ENCODE data around the gene PEAK3.
A peak's percentile ranks its signal among the peaks of the same experiment; 100 is the strongest.

The PEAK3 gene

DNA sequence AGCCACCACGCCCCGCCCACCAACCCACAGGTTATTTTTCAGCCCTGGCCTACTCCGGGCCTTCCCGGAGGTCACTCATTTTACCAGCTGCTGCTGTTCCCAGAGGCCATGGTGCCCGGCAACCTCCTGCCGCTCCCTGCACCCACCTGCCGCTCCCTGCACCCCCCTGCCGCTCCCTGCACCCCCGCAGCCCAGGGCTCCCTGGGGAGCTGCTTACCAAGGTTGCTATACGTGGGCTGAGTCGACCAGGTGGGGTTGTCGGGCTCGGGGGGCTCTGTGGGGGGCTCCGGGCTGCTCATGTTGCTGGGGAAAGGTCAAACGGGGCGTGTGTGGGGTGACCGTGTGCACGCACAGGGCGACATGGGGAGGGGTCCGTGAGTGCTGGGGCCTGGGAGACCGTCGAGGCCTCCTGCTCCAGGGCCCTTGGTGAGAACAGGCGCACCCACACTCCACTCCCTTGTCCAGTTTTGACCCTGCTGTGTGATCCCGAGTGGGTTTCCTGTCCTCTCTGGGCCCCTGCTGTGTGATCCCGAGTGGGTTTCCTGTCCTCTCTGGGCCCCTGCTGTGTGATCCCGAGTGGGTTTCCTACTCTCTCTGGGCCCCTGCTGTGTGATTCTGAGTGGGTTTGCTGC lies 1.2 kb downstream of the PEAK3 start:
- TF ChIP-seq, protein P1, sequence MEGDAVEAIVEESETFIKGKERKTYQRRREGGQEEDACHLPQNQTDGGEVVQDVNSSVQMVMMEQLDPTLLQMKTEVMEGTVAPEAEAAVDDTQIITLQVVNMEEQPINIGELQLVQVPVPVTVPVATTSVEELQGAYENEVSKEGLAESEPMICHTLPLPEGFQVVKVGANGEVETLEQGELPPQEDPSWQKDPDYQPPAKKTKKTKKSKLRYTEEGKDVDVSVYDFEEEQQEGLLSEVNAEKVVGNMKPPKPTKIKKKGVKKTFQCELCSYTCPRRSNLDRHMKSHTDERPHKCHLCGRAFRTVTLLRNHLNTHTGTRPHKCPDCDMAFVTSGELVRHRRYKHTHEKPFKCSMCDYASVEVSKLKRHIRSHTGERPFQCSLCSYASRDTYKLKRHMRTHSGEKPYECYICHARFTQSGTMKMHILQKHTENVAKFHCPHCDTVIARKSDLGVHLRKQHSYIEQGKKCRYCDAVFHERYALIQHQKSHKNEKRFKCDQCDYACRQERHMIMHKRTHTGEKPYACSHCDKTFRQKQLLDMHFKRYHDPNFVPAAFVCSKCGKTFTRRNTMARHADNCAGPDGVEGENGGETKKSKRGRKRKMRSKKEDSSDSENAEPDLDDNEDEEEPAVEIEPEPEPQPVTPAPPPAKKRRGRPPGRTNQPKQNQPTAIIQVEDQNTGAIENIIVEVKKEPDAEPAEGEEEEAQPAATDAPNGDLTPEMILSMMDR (conservative IDR thresholded peaks at IDR 0.05; ENCODE audit: low read depth, low read length) = no peak
- no peak for DNase-seq (ENCODE audit: low read depth)
- no peak overlapping the region for H3K4me3 ChIP-seq (ENCODE audit: low read length)

DNA sequence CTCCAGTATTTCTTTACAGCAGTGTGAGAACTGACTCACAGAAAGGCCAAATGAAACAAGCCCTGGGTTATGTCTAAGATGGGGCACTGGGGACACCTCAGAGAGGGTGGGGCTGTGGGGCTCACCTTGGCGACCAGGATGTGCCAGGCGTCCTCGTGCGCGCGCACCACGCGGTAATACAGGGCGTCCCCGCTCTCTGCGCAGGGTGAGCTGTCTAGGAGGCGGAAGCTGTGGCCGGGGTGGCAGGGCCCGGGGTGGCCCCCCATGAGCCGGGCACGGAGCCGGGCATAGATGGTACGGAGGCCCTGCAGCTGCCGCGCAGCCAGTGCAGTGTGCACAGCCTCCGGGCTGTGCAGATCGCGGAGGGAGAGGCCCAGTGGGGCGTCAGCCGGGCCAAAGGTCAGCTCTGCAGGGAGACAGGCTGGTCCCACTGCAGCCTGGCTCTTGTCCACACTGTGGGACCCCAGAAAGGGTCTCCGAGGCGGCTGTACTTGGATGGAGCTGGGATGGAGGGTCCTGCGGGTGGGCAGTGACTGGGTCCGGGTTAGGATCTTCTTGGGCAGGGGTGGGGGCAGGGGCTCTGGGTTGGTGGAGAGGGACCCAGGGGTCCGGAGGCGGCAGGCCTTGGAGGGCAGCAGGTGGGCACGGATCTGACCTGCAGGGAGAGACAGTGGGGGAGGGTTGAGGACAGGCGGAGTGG lies 3.4 kb downstream of the PEAK3 start:
- TF ChIP-seq, protein P1 (conservative IDR thresholded peaks at IDR 0.05; ENCODE audit: low read depth, low read length) = no peak
- DNase-seq (ENCODE audit: low read depth) = no peak
- no peak overlapping the region for H3K4me3 ChIP-seq (ENCODE audit: low read length)

DNA sequence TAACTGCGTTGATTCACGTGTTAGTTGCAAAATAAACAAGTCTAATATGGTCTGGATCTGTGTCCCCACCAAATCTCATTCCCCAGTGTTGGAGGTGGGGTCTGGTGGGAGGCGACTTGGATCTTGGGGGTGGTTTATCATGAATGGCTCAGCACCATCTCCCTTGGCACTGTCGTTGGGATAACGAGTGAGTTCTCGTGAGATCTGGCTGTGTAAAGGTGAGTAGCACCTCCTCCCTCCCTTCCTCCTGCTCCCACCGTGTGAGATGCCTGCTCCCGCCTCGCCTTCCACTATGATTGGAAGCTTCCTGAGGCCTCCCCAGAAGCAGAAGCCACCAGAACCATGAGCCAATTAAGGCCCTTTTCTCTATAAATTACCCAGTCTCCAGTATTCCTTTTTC lies 4.8 kb downstream of the PEAK3 start:
- TF ChIP-seq, protein P1 (conservative IDR thresholded peaks at IDR 0.05; ENCODE audit: low read depth, low read length) = no peak
- DNase-seq (ENCODE audit: low read depth) = no peak
- no peak overlapping the region for H3K4me3 ChIP-seq (ENCODE audit: low read length)

DNA sequence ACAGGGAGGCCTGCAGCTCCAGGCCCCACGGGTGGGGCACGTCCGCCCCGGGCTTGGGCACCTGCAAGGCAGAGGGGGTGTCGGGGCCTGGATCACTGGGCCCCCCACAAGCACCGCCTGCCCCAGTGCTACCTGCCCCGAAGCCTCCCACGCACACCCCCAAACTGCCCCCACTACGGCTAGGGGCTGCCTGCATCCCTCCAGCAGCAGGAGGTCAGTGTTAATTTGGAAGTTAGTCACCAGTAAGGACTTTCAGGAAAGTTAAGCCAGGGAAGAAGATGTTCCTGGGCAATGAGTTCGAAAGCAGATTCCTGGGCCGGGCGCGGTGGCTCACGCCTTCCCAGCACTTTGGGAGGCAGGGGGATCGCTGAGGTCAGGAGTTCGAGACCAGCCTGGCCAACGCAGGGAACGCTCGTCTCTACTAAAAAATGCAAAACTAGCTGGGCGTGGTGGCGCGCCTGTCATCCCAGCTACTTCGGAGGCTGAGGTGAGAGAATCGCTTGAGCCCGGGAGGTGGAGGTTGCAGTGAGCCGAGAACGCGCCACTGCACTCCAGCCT lies 5.5 kb downstream of the PEAK3 start:
- TF ChIP-seq, protein P1 (conservative IDR thresholded peaks at IDR 0.05; ENCODE audit: low read depth, low read length) = no peak
- no peak overlapping the region for H3K4me3 ChIP-seq (ENCODE audit: low read length)
- DNase-seq (ENCODE audit: low read depth) = no peak

DNA sequence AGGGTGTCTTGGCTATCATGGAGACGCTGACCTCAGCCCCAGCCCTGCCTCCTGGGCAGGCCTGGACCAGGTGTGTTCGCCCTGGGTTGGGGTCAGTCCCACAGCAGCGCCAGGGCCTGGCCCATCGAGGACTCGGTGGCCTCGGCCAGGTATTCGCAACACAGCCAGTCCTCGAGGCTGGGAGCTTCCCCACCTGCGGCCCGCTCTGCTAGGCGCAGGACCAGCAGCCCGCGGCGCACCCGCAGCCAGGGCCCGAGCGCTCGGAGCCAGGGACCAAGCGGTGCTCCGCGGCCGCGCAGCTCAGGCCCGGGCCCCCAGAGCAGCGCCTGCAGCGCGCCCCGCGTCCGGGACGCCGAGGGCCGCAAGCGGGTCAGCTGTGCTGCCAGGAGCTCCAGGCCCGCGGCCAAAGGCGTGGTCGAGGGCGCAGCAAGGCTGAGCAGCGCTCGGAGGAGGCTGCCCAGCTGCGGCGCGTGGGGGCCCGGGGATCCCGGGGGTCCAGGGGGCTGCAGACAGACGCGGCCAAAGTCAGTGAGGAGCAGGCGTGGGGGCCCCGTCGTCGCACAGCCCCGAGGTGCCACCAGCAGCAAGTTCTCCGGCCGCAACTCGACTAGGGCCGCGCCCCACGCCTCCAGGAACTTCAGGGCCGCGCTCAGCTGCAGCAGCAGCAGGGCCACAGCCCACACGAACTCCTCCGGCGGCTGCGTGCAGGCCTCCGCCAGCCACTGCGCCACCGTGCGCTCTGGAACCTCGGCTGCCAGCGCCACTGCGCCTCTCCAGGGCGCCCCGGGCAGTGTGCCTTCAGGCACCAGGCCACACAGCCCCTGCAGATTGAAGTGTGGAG lies 6.2 kb downstream of the PEAK3 start:
- TF ChIP-seq, protein P1 (conservative IDR thresholded peaks at IDR 0.05; ENCODE audit: low read depth, low read length) = no peak
- H3K4me3 ChIP-seq (ENCODE audit: low read length) = no peak overlapping the region
- DNase-seq (ENCODE audit: low read depth) = no peak

DNA sequence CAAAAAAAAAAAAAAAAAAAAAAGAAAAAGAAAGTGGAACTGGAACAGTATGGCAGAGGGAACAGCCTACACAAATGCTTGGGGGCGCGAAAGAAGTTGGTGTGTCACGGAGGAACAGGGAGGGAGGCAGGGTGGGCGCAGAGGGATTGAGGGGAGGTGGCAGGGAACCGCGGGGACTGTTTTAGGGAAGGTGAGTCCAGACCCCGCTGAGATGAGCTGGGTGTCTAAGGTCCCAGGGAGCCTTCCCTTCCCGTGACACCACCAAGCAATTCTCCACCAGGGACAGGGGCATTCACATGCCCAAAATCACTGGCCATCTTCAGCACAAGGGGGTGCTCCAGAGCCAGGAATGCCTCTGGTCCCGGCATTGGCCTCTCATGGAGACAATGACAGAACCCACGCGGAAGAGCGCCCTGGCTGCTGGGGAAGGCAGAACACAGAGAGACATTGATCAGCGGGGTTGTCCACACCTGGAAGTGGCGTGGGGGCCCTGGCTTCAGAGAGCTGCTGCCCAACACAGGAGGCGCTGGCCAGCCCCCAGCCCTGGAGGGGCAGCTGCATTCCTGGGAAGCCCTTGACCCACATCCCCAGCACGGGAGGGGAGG lies 6.9 kb downstream of the PEAK3 start:
- no peak for DNase-seq (ENCODE audit: low read depth)
- TF ChIP-seq, protein P1 (conservative IDR thresholded peaks at IDR 0.05; ENCODE audit: low read depth, low read length) = peak; percentile 62
- no peak overlapping the region for H3K4me3 ChIP-seq (ENCODE audit: low read length)

All from retinal pigment epithelial cell (primary cell).